H1 (cell line): ENCODE measurements around the gene HTR2B. TPM values are rescaled to one million over a fixed set of nuclear protein-coding genes. Genes with fewer than 3 reads are reported as not detected.

ENCODE experiments used
- CEBPB ChIP-seq: IDR thresholded peaks from 2 replicates; pipeline ENCODE4 v1.6.1; 2012; ENCODE audit warnings: low read depth, low read length
- KDM5A ChIP-seq: fragments of 200-600 bp; IDR thresholded peaks from 2 replicates; pipeline ENCODE4 v1.7.1; 2012; ENCODE audit warnings: mild to moderate bottlenecking, low read length, inconsistent platforms, mixed read lengths
- PHF8 ChIP-seq: fragments of 200-600 bp; sonication (generic); conservative IDR thresholded peaks from 2 replicates; pipeline ENCODE4 v1.7.1; 2012; ENCODE audit warnings: low read depth, mild to moderate bottlenecking, inconsistent platforms, low read length, moderate library complexity
- RBBP5 ChIP-seq: IDR thresholded peaks from 2 replicates; pipeline ENCODE4 v1.7.1; 2012; ENCODE audit warnings: low read depth, mild to moderate bottlenecking, inconsistent platforms, low read length, moderate library complexity, borderline replicate concordance
- RNF2 ChIP-seq: fragments of 200-900, 300-1000 bp; sonication (generic); IDR thresholded peaks from 2 replicates; pipeline ENCODE4 v1.7.1; 2016; ENCODE audit warnings: borderline replicate concordance, low read depth, mild to moderate bottlenecking, antibody characterized with exemption, low read length; ENCODE audit not compliant: poor library complexity, severe bottlenecking; ENCODE audit errors: missing control alignments
- SP1 ChIP-seq: IDR thresholded peaks from 2 replicates; pipeline ENCODE4 v1.6.1; 2011; ENCODE audit warnings: low read depth, low read length
- SUZ12 ChIP-seq: fragments of 200-600 bp; sonication (generic); IDR thresholded peaks from 2 replicates; pipeline ENCODE4 v1.6.1; 2012; ENCODE audit warnings: mild to moderate bottlenecking, inconsistent platforms, low read length, moderate library complexity, mixed read lengths
- polyA plus RNA-seq, 7 experiments: library from polyadenylated mRNA; depleted of rRNA in 3 of 7; stranded (reverse) in 5 of 7; unstranded in 2 of 7; fragments of >200 nt in 5 of 7; fragments of 200-250 nt in 2 of 7; gene quantifications; 1 replicate in 5 of 7; 2 replicates in 1 of 7; 4 replicates in 1 of 7; pipeline versions ENCODE4 v1.2.1 to v1.2.3, GENCODE V29; 2011 to 2013; ENCODE audit warnings: missing spikeins in 2 of 7, mixed read lengths in 2 of 7
- total RNA-seq: library from RNA; stranded (reverse); fragmentation: NEBNext Ultra II Directional; extraction: Animal tissue kit (Norgen Biotek cat#: 25700); gene quantifications from 2 replicates; pipeline ENCODE4 v1.2.1, GENCODE V29; 2021

HTR2B gene
- total and polyA plus RNA-seq, 2 of the 8 experiments (the other 6 are each of a cell fraction or from before 2014, with no cell fraction given): not detected

DNA sequence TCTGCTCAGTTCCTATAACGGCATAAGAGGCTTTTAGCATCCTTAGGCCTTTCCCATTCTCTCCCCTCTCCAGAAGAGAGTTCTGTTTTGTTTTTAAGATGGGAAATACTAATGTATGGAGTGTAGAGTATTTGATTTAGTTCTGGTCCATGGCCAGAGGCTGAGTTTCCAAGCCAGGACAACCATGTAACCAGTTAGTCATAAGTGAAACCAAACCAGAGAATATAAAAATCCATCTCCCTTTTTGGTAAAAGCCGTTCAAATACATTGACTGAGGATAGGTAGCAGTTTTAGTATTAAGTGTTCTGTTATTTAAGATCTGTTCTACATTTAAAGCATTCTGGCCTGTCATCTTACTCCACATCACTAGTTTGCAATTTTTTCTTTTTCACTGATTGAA lies 65.1 kb downstream of the HTR2B start (continued):
- TF ChIP-seq SP1 (no peak), SUZ12 (no peak), CEBPB (no peak), RBBP5 (no peak), RNF2 (no peak), KDM5A (no peak), PHF8 (no peak)
